ENCODE measurements around the gene ZBTB47.

GRCh38 chr3:42692667-42693529, 39.4 kb downstream of the ZBTB47 start:
- no peak for TF ChIP-seq CTCF (IDR thresholded peaks at IDR 0.05 in 8 of 11, conservative IDR thresholded peaks at IDR 0.05 in 3 of 11)
- no peak for TF ChIP-seq POLR2AphosphoS5 (IDR thresholded peaks at IDR 0.05)
- TF ChIP-seq POLR2A (IDR thresholded peaks at IDR 0.05): no peak

Measured in spleen (tissue), 7 donors.